Smooth muscle cell (in vitro differentiated cells): ENCODE data around the gene SLC6A3. TPM values are rescaled to one million over a fixed set of nuclear protein-coding genes. Genes with fewer than 3 reads are reported as not detected.

Experiments
- DNase-seq: peaks from one replicate; lab custom pipeline; 2025; ENCODE audit not compliant: unreplicated experiment; lab: John Stamatoyannopoulos, UW
- H2AFZ ChIP-seq: fragments of 200-600 bp; sonication (generic); 2 replicates; pipeline ENCODE4 v1.6.0; 2016; ENCODE audit warnings: antibody characterized with exemption, low read depth, mild to moderate bottlenecking
- H3F3A ChIP-seq: fragments of 200-600 bp; sonication (generic); 2 replicates; pipeline ENCODE4 v1.6.0; 2017; ENCODE audit warnings: antibody characterized with exemption, low read depth
- H3K27ac ChIP-seq: fragments of 200-600 bp; sonication (generic); 2 replicates; pipeline ENCODE4 v1.5.1; 2016; ENCODE audit warnings: low read depth, mild to moderate bottlenecking
- H3K27me3 ChIP-seq: fragments of 200-600 bp; sonication (generic); 2 replicates; pipeline ENCODE4 v1.6.1; 2016; ENCODE audit warnings: low read depth, mild to moderate bottlenecking
- H3K36me3 ChIP-seq: fragments of 200-600 bp; sonication (generic); 2 replicates; pipeline ENCODE4 v1.5.1; 2016; ENCODE audit warnings: low read depth
- H3K4me1 ChIP-seq: fragments of 200-600 bp; sonication (generic); 2 replicates; pipeline ENCODE4 v1.5.1; 2016; ENCODE audit warnings: low read depth
- H3K4me2 ChIP-seq: fragments of 200-600 bp; sonication (generic); 2 replicates; pipeline ENCODE4 v1.6.0; 2016; ENCODE audit warnings: mild to moderate bottlenecking
- H3K4me3 ChIP-seq: fragments of 200-600 bp; sonication (generic); 2 replicates; pipeline ENCODE4 v1.5.1; 2016; ENCODE audit warnings: mild to moderate bottlenecking
- H3K79me2 ChIP-seq: fragments of 200-600 bp; sonication (generic); 2 replicates; pipeline ENCODE4 v1.6.0; 2016; ENCODE audit warnings: low read depth, mild to moderate bottlenecking
- H3K9ac ChIP-seq: fragments of 200-600 bp; sonication (generic); 2 replicates; pipeline ENCODE4 v1.6.0; 2016; ENCODE audit warnings: low read depth
- H3K9me3 ChIP-seq: fragments of 200-600 bp; sonication (generic); replicated peaks from 2 replicates; pipeline ENCODE4 v1.5.1; 2016; ENCODE audit warnings: low read depth
- H4K20me1 ChIP-seq: fragments of 200-600 bp; sonication (generic); 2 replicates; pipeline ENCODE4 v1.6.0; 2016; ENCODE audit warnings: low read depth
- whole genome bisulfite sequencing: methylation state at CpG from one replicate; pipeline ENCODE4 v1.1.7; 2016; ENCODE audit warnings: low lambda C conversion rate; 5-methylcytosine and 5-hydroxymethylcytosine counted together
- polyA plus RNA-seq: library from polyadenylated mRNA; unstranded; fragments of >200 nt; fragmentation: Nextera tagmentation; extraction: Ambion mirVana; gene quantifications from 2 replicates; pipeline ENCODE4 v1.2.1, GENCODE V29; 2016
- total RNA-seq: library from RNA; depleted of rRNA; stranded (reverse); fragments of >200 nt; gene quantifications from 2 replicates; pipeline ENCODE4 v1.2.3, GENCODE V29; 2014
- TF ChIP-seq, protein P1 (sequence below): fragments of 200-600 bp; sonication (generic); IDR thresholded peaks from 2 replicates; pipeline ENCODE4 v1.5.1; 2017; ENCODE audit warnings: borderline replicate concordance, mild to moderate bottlenecking, antibody characterized with exemption; ENCODE audit not compliant: insufficient read depth, poor library complexity, severe bottlenecking

The SLC6A3 gene
- total and polyA plus RNA-seq, 2 experiments from 2014 or later, result not detected

- no peaks in the 10 kb centered on the region for H3F3A ChIP-seq
- no peak overlapping the region for H3K9ac ChIP-seq
- no peak for DNase-seq
- H2AFZ ChIP-seq, result no peak overlapping the region
- TF ChIP-seq, protein P1, sequence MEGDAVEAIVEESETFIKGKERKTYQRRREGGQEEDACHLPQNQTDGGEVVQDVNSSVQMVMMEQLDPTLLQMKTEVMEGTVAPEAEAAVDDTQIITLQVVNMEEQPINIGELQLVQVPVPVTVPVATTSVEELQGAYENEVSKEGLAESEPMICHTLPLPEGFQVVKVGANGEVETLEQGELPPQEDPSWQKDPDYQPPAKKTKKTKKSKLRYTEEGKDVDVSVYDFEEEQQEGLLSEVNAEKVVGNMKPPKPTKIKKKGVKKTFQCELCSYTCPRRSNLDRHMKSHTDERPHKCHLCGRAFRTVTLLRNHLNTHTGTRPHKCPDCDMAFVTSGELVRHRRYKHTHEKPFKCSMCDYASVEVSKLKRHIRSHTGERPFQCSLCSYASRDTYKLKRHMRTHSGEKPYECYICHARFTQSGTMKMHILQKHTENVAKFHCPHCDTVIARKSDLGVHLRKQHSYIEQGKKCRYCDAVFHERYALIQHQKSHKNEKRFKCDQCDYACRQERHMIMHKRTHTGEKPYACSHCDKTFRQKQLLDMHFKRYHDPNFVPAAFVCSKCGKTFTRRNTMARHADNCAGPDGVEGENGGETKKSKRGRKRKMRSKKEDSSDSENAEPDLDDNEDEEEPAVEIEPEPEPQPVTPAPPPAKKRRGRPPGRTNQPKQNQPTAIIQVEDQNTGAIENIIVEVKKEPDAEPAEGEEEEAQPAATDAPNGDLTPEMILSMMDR, result no peak
- H3K27me3 ChIP-seq, result peaks cover 16% of the 10 kb centered on the region
- 95% methylated on average over 24 of the region's 24 CpGs for WGBS
- H3K79me2 ChIP-seq, result no peaks in the 10 kb centered on the region
- H3K4me3 ChIP-seq, result no peak overlapping the region
- no peaks in the 10 kb centered on the region for H3K9me3 ChIP-seq
- no peak overlapping the region for H3K4me2 ChIP-seq
- H3K4me1 ChIP-seq, result no peaks in the 10 kb centered on the region
- no peaks in the 10 kb centered on the region for H4K20me1 ChIP-seq
- no peak overlapping the region for H3K27ac ChIP-seq
- no peaks in the 10 kb centered on the region for H3K36me3 ChIP-seq
Measured at GRCh38 chr5:1378866-1379659, 66.2 kb downstream of the SLC6A3 start.

DNA sequence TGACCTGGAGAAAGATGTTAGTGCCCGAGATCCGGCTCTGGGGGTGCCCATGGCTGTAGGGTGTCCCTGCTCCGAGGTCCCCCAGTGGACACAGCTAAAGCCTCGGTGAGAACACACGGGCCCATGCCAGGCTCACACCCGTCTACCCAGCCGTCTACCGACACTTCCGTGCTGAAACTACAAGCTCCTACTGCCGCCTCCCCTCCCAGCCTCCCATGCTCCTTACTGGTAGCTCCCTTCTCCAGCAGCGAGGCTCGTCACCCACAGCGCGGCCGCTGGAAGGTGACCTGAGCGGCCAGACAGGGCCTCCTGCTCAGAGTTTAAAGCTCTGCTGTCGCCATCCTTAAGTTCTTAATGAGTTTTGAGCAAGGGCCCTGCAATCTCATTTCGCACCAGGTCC, 67.1 kb downstream of the SLC6A3 start:
- DNase-seq, result no peak
- Histone ChIP-seq H3K27me3 (peaks cover 16% of the 10 kb centered on the region), H2AFZ (no peak overlapping the region), H4K20me1 (no peaks in the 10 kb centered on the region), H3K4me3 (no peak overlapping the region), H3K9me3 (no peaks in the 10 kb centered on the region), H3K36me3 (no peaks in the 10 kb centered on the region), H3K4me1 (no peaks in the 10 kb centered on the region), H3K27ac (no peak overlapping the region), H3K4me2 (no peak overlapping the region), H3F3A (no peaks in the 10 kb centered on the region), H3K9ac (no peak overlapping the region), H3K79me2 (no peaks in the 10 kb centered on the region)
- TF ChIP-seq, protein P1, result no peak
- 97% methylated on average over 17 of the region's 18 CpGs for WGBS

DNA sequence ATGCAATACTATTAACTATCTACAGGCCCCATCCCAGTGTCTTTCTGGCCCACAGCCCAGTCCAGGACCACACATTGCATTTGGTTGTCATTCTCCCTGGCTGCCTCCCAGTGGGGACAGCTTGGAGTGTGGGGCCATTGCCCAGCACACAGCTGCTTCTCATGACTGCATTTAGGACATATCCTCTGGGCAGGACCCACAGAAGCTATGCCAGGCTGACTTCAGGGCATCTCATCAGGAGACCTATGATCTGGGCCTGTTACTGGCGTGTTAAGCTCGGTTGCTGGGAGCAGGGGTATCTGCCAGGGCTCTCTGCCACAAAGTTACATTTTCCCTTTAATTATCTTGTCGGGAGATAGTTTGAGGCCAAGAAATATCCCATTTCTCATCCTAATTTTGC, 68.3 kb downstream of the SLC6A3 start:
- peaks cover 25% of the 10 kb centered on the region for H3K27me3 ChIP-seq
- no peak for DNase-seq
- no peaks in the 10 kb centered on the region for H4K20me1 ChIP-seq
- H3K27ac ChIP-seq, result no peak overlapping the region
- no peak overlapping the region for H3K4me2 ChIP-seq
- no peaks in the 10 kb centered on the region for H3K4me1 ChIP-seq
- no peak overlapping the region for H3K9ac ChIP-seq
- no peak overlapping the region for H2AFZ ChIP-seq
- H3K36me3 ChIP-seq, result no peaks in the 10 kb centered on the region
- WGBS, result 93% methylated on average over 3 of the region's 3 CpGs
- TF ChIP-seq, protein P1, result no peak
- no peak overlapping the region for H3K4me3 ChIP-seq
- no peaks in the 10 kb centered on the region for H3K9me3 ChIP-seq
- no peaks in the 10 kb centered on the region for H3K79me2 ChIP-seq
- H3F3A ChIP-seq, result no peaks in the 10 kb centered on the region
